Neural cell (in vitro differentiated cells): ENCODE measurements around the gene TMEM266. TPM values are rescaled to one million over a fixed set of nuclear protein-coding genes. Genes with fewer than 3 reads are reported as not detected.

Source experiments
- H2AFZ ChIP-seq: fragments of 200-600, 300-800 bp; sonication (generic), shearing (Covaris generic); 2 replicates; pipeline ENCODE4 v1.6.0; 2014; ENCODE audit warnings: low read depth, mild to moderate bottlenecking, antibody characterized with exemption, low read length, moderate library complexity
- H3F3A ChIP-seq: fragments of 200-600 bp; shearing (Covaris generic); 2 replicates; pipeline ENCODE4 v1.6.1; 2016; ENCODE audit warnings: mild to moderate bottlenecking, moderate library complexity, mixed read lengths, antibody characterized with exemption, low read length; ENCODE audit not compliant: insufficient read depth, poor library complexity, severe bottlenecking
- H3K27ac ChIP-seq: fragments of 200-600, 300-800 bp; sonication (generic), shearing (Covaris generic); 2 replicates; pipeline ENCODE4 v1.5.1; 2014; ENCODE audit warnings: mild to moderate bottlenecking, low read length, moderate library complexity
- H3K27me3 ChIP-seq: fragments of 300-800, 200-600 bp; sonication (generic), shearing (Covaris generic); 2 replicates; pipeline ENCODE4 v1.6.0; 2014; ENCODE audit warnings: mild to moderate bottlenecking, low read depth, low read length, moderate library complexity; ENCODE audit not compliant: insufficient read depth
- H3K36me3 ChIP-seq: fragments of 300-800, 200-600 bp; sonication (generic), shearing (Covaris generic); 2 replicates; pipeline ENCODE4 v1.5.1; 2014; ENCODE audit warnings: mild to moderate bottlenecking, antibody characterized with exemption, low read length, moderate library complexity; ENCODE audit not compliant: insufficient read depth
- H3K4me2 ChIP-seq: fragments of 300-800, 200-600 bp; sonication (generic), shearing (Covaris generic); 2 replicates; pipeline ENCODE4 v1.6.0; 2014; ENCODE audit warnings: mild to moderate bottlenecking, low read length
- H3K4me3 ChIP-seq: fragments of 300-800, 200-600 bp; sonication (generic), shearing (Covaris generic); 2 replicates; pipeline ENCODE4 v1.5.1; 2014; ENCODE audit warnings: mild to moderate bottlenecking, low read length, moderate library complexity
- H3K79me2 ChIP-seq: fragments of 200-600 bp; shearing (Covaris generic); replicated peaks from 2 replicates; pipeline ENCODE4 v1.6.0; 2014; ENCODE audit warnings: mild to moderate bottlenecking, low read length, moderate library complexity; ENCODE audit not compliant: insufficient read depth
- H3K9ac ChIP-seq: fragments of 300-800, 200-600 bp; sonication (generic), shearing (Covaris generic); 2 replicates; pipeline ENCODE4 v1.6.1; 2016; ENCODE audit warnings: mild to moderate bottlenecking, low read length, mixed read lengths
- H3K9me2 ChIP-seq: fragments of 200-600 bp; shearing (Covaris generic); 2 replicates; pipeline ENCODE4 v1.6.1; 2016; ENCODE audit warnings: mild to moderate bottlenecking, low read length, mixed read lengths; ENCODE audit not compliant: insufficient read depth
- H3K9me3 ChIP-seq: fragments of 200-600, 300-800 bp; sonication (generic), shearing (Covaris generic); 2 replicates; pipeline ENCODE4 v1.6.1; 2016; ENCODE audit warnings: mild to moderate bottlenecking, mixed run types, low read length, moderate library complexity, mixed read lengths
- H4K20me1 ChIP-seq: fragments of 200-600 bp; shearing (Covaris generic); 2 replicates; pipeline ENCODE4 v1.6.1; 2016; ENCODE audit warnings: mild to moderate bottlenecking, mixed run types; ENCODE audit not compliant: insufficient read depth
- CTCF ChIP-seq: fragments of 450-650 bp; IDR thresholded peaks from 2 replicates; pipeline ENCODE4 v1.5.1; 2014; ENCODE audit warnings: antibody characterized with exemption, mild to moderate bottlenecking, moderate library complexity; ENCODE audit not compliant: poor library complexity, severe bottlenecking
- EP300 ChIP-seq: fragments of 450-650 bp; conservative IDR thresholded peaks from 2 replicates; pipeline ENCODE4 v1.6.1; 2014; ENCODE audit warnings: antibody characterized with exemption, mild to moderate bottlenecking, moderate library complexity; ENCODE audit not compliant: poor library complexity, severe bottlenecking
- EZH2 ChIP-seq: fragments of 200-600, 300-800 bp; shearing (Covaris generic), sonication (generic); IDR thresholded peaks from 2 replicates; pipeline ENCODE4 v1.6.1; 2014; ENCODE audit warnings: antibody characterized with exemption, low read length, borderline replicate concordance, mild to moderate bottlenecking; ENCODE audit not compliant: insufficient read depth, poor library complexity, severe bottlenecking
- MXI1 ChIP-seq: fragments of 450-650 bp; conservative IDR thresholded peaks from 2 replicates; pipeline ENCODE4 v1.6.1; 2014; ENCODE audit warnings: antibody characterized with exemption, mild to moderate bottlenecking; ENCODE audit not compliant: poor library complexity, severe bottlenecking
- POLR2AphosphoS5 ChIP-seq: IDR thresholded peaks from 2 replicates; pipeline ENCODE4 v1.6.1; 2012
- RAD21 ChIP-seq: fragments of 450-650 bp; conservative IDR thresholded peaks from 2 replicates; pipeline ENCODE4 v1.6.1; 2014; ENCODE audit warnings: antibody characterized with exemption, mild to moderate bottlenecking, moderate library complexity
- REST ChIP-seq: IDR thresholded peaks from 2 replicates; pipeline ENCODE4 v1.6.1; 2012; ENCODE audit warnings: borderline replicate concordance
- SMC3 ChIP-seq: fragments of 450-650 bp; conservative IDR thresholded peaks from 2 replicates; pipeline ENCODE4 v1.6.1; 2014; ENCODE audit warnings: antibody characterized with exemption, mild to moderate bottlenecking, moderate library complexity; ENCODE audit not compliant: poor library complexity
- TAF1 ChIP-seq: IDR thresholded peaks from 2 replicates; pipeline ENCODE4 v1.6.1; 2012; ENCODE audit warnings: low read depth
- polyA plus RNA-seq: library from polyadenylated mRNA; depleted of rRNA; stranded (reverse); fragments of >200 nt; gene quantifications from 2 replicates; pipeline ENCODE4 v1.2.3, GENCODE V29; 2014

Gene TMEM266
- polyA plus RNA-seq, 1 donor from 2014 or later: 17.6 TPM

GRCh38 chr15:76184650-76185035 is 124.9 kb downstream of the TMEM266 start:
- Histone ChIP-seq H3K27me3 (no peaks in the 10 kb centered on the region), H3F3A (no peaks in the 10 kb centered on the region), H3K9ac (no peak overlapping the region), H3K79me2 (no peaks in the 10 kb centered on the region), H2AFZ (no peak overlapping the region), H3K4me2 (no peak overlapping the region), H3K4me3 (no peak overlapping the region), H3K36me3 (no peaks in the 10 kb centered on the region), H3K9me2 (no peaks in the 10 kb centered on the region), H3K27ac (no peak overlapping the region), H3K9me3 (no peaks in the 10 kb centered on the region), H4K20me1 (no peaks in the 10 kb centered on the region)
- TF ChIP-seq EP300 (no peak), EZH2 (no peak), POLR2AphosphoS5 (no peak), MXI1 (no peak), TAF1 (no peak)

GRCh38 chr15:76185716-76186115 is 125.9 kb downstream of the TMEM266 start:
- no peak for TF ChIP-seq SMC3
- TF ChIP-seq TAF1: no peak
- no peak for TF ChIP-seq MXI1
- no peak for TF ChIP-seq RAD21
- TF ChIP-seq CTCF: no peak
- no peak for TF ChIP-seq REST
- no peak for TF ChIP-seq EP300
- no peak for TF ChIP-seq POLR2AphosphoS5
- TF ChIP-seq EZH2: no peak
- Histone ChIP-seq H3K79me2 (no peaks in the 10 kb centered on the region), H3K27ac (no peak overlapping the region)

More at GRCh38 chr15:76185716-76186115, 125.9 kb downstream of the TMEM266 start:
- H3K9ac ChIP-seq: no peak overlapping the region
- H3K4me2 ChIP-seq: no peak overlapping the region
- no peaks in the 10 kb centered on the region for H3K9me2 ChIP-seq
- H4K20me1 ChIP-seq: no peaks in the 10 kb centered on the region
- H3K27me3 ChIP-seq: peaks cover 8% of the 10 kb centered on the region
- H3F3A ChIP-seq: no peaks in the 10 kb centered on the region
- no peaks in the 10 kb centered on the region for H3K9me3 ChIP-seq
- H3K36me3 ChIP-seq: no peaks in the 10 kb centered on the region
- H3K4me3 ChIP-seq: no peak overlapping the region
- no peak overlapping the region for H2AFZ ChIP-seq
